MV-4-11 (cell line): ENCODE data around the gene TMEM106A.
"Not testable (repeated sequence)": the region's sequence is repeated elsewhere in the genome, so short reads cannot be mapped to it uniquely, and the experiment has no call there.

Experiments used
- DNase-seq: peaks from one replicate; lab custom pipeline; 2025; lab: John Stamatoyannopoulos, UW

The TMEM106A gene

GRCh38 chr17:43211480-43212402, at the start of gene TMEM106A:
TSS of gene TMEM106A (plus strand) at chr17:43211875. CDS start at chr17:43213042, 1,167 bp downstream.
- peak; percentile 68 for DNase-seq

- DNase-seq = not testable (repeated sequence)
These were observed 45.7 kb upstream of the TMEM106A start for GRCh38 chr17:43165971-43166370.

- DNase-seq = peak; percentile 23
These were observed 42.0 kb upstream of the TMEM106A start for GRCh38 chr17:43169561-43170139.

GRCh38 chr17:43170140-43170765, 41.4 kb upstream of the TMEM106A start:
- DNase-seq = peak; percentile 96

- DNase-seq = peak; percentile 98
These were observed 40.7 kb upstream of the TMEM106A start, which contains the start of gene NBR1 for GRCh38 chr17:43170766-43171585. TSS of gene NBR1 (plus strand) at chr17:43171214. CDS start at chr17:43175800, 4,586 bp downstream.

GRCh38 chr17:43171586-43172487, 39.8 kb upstream of the TMEM106A start:
- DNase-seq = peak; percentile 98

- DNase-seq = no peak
These were observed 36.2 kb upstream of the TMEM106A start for GRCh38 chr17:43175213-43176118.

- DNase-seq = no peak
These were observed 35.5 kb upstream of the TMEM106A start for GRCh38 chr17:43176119-43176570.

- no peak for DNase-seq
These were observed 27.8 kb upstream of the TMEM106A start for GRCh38 chr17:43183921-43184320.

GRCh38 chr17:43186656-43187055, 25.0 kb upstream of the TMEM106A start:
- DNase-seq = not testable (repeated sequence)

- no peak for DNase-seq
These were observed 18.4 kb upstream of the TMEM106A start for GRCh38 chr17:43193251-43193650.

GRCh38 chr17:43199633-43200032, 12.0 kb upstream of the TMEM106A start:
- DNase-seq = no peak

GRCh38 chr17:43200127-43200526, 11.5 kb upstream of the TMEM106A start:
- DNase-seq = no peak

- not testable (repeated sequence) for DNase-seq
These were observed 8.7 kb upstream of the TMEM106A start for GRCh38 chr17:43203013-43203412.

GRCh38 chr17:43210576-43210975, 1.1 kb upstream of the TMEM106A start:
- no peak for DNase-seq

- no peak for DNase-seq
These were observed 574 bp upstream of the TMEM106A start for GRCh38 chr17:43211123-43211479.

GRCh38 chr17:43212641-43213490, 1.2 kb downstream of the TMEM106A start:
- DNase-seq = peak; percentile 71

GRCh38 chr17:43213545-43213944, 1.9 kb downstream of the TMEM106A start:
- no peak for DNase-seq

- no peak for DNase-seq
These were observed 3.7 kb downstream of the TMEM106A start for GRCh38 chr17:43215341-43215740.
